A673 (cell line): ENCODE data around the gene SF3A2. TPM values are rescaled to one million over a fixed set of nuclear protein-coding genes. Genes with fewer than 3 reads are reported as not detected.

Experiments
- BruUV-seq: library from RNA; stranded (reverse); fragments of 400-500 nt; replicated peaks from 2 replicates; lab custom pipeline; 2021; lab: Mats Ljungman, UMichigan
- CTCF ChIA-PET: fragments of 300-600 bp; sonication (Branson Sonifier 250); formaldehyde crosslinking; loops from one replicate; lab custom pipeline; 2022; ENCODE audit warnings: antibody characterized with exemption; lab: Charles Lee
- POLR2A ChIA-PET: fragments of 300-600 bp; sonication (Branson Sonifier 250); formaldehyde crosslinking; loops from one replicate; lab custom pipeline; 2022; ENCODE audit warnings: antibody characterized with exemption; ENCODE audit not compliant: low non-redundant PET; lab: Charles Lee
- DNase-seq: peaks from one replicate; pipeline ENCODE4 v3.0.0-alpha.2; 2015; ENCODE audit warnings: low spot score
- H3K27ac ChIP-seq: fragments of 200-600 bp; sonication (generic); 2 replicates; pipeline ENCODE4 v1.5.1; 2016; ENCODE audit warnings: mixed run types, low read depth, mild to moderate bottlenecking, mixed read lengths, antibody characterized with exemption, low read length; ENCODE audit not compliant: poor library complexity, severe bottlenecking
- H3K27me3 ChIP-seq: fragments of 200-600 bp; sonication (generic); replicated peaks from 2 replicates; pipeline ENCODE4 v1.6.1; 2017; ENCODE audit warnings: mixed run types, low read depth, mild to moderate bottlenecking, mixed read lengths, antibody characterized with exemption, low read length; ENCODE audit not compliant: insufficient read depth, poor library complexity
- H3K36me3 ChIP-seq: fragments of 200-600 bp; sonication (generic); 2 replicates; pipeline ENCODE4 v1.6.1; 2016; ENCODE audit warnings: mixed run types, mild to moderate bottlenecking, mixed read lengths, antibody characterized with exemption, low read length; ENCODE audit not compliant: insufficient read depth, poor library complexity, severe bottlenecking
- H3K4me1 ChIP-seq: fragments of 200-600 bp; sonication (generic); 2 replicates; pipeline ENCODE4 v1.6.1; 2017; ENCODE audit warnings: mixed run types, mild to moderate bottlenecking, mixed read lengths, antibody characterized with exemption, low read length; ENCODE audit not compliant: insufficient read depth, poor library complexity, severe bottlenecking
- H3K4me3 ChIP-seq: fragments of 200-600 bp; sonication (generic); 2 replicates; pipeline ENCODE4 v1.5.1; 2016; ENCODE audit warnings: low read depth, mixed run types, mild to moderate bottlenecking, mixed read lengths, low read length; ENCODE audit not compliant: poor library complexity, severe bottlenecking
- H3K9me3 ChIP-seq: fragments of 200-600 bp; sonication (generic); 2 replicates; pipeline ENCODE4 v1.6.1; 2016; ENCODE audit warnings: mixed run types, low read depth, mild to moderate bottlenecking, mixed read lengths, antibody characterized with exemption, low read length; ENCODE audit not compliant: poor library complexity, severe bottlenecking
- EZH2 ChIP-seq: fragments of 200-600 bp; sonication (generic); IDR thresholded peaks from 2 replicates; pipeline ENCODE4 v1.6.1; 2017; ENCODE audit warnings: borderline replicate concordance, low read depth, mild to moderate bottlenecking, mixed read lengths, antibody characterized with exemption, low read length; ENCODE audit not compliant: poor library complexity, severe bottlenecking
- intact Hi-C: fragments of 100-400 bp; cut with micrococcal nuclease; formaldehyde crosslinking; loops from one replicate; pipeline ENCODE4 v1.10.0; 2022; ENCODE audit not compliant: unreplicated experiment
- microRNA-seq: library from miRNA; unstranded; fragments of <30 nt; microRNA quantifications from one replicate; pipeline ENCODE4 v1.2.0, GENCODE V29; 2021
- total RNA-seq: library from RNA; stranded (reverse); gene quantifications from 2 replicates; pipeline ENCODE4 v1.2.3, GENCODE V29; 2021
- TF ChIP-seq, protein P1 (sequence below): fragments of 300-800, 200-600 bp; sonication (generic); conservative IDR thresholded peaks from 2 replicates; pipeline ENCODE4 v1.5.1; 2017; ENCODE audit warnings: low read depth, mild to moderate bottlenecking, antibody characterized with exemption, low read length, moderate library complexity, mixed read lengths

The SF3A2 gene
- total RNA-seq, 1 experiment from 2014 or later, result 187 TPM

DNA sequence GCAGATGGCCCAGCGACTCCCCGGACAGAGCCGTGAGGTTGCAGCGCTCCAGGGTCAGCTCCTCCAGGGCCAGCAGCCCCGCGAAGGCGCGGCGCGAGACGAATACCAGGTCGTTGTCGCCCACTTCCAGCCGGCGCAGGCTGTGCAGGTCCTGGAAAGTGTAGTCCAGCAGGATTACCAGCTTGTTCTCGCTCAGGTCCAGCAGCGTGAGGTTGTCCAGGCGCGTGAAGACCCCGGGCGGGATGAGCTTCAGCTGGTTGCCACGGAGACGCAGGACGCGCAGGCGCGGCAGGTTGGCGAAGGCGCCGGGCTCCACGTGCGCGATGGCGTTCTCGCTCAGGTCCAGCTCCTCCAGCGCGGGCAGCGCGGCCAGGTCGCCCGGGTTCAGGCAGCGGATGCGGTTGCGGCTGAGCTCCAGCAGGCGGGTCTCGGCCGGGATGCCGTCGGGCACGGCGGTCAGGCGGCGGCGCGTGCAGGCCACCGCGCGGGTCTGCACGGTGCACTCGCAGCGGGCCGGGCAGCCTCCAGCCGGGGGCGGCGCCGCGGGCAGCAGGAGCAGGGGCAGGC, 54.6 kb downstream of the SF3A2 start:
- ChIA-PET CTCF (interaction anchor here (0.7 kb wide), 1 partner anchor 510 kb away, joined by 4 read pairs; no protein-coding TSS in a partner anchor), POLR2A (no interaction called here)
- BruUV-seq, result no TSS peak
- DNase-seq, result no peak
- Histone ChIP-seq H3K27me3 (peaks cover 46% of the 10 kb centered on the region), H3K27ac (no peak overlapping the region), H3K9me3 (no peaks in the 10 kb centered on the region), H3K36me3 (no peaks in the 10 kb centered on the region), H3K4me1 (peaks cover 18% of the 10 kb centered on the region), H3K4me3 (no peak overlapping the region)
- intact Hi-C loops, result no loop called here
- no peak for TF ChIP-seq EZH2
- TF ChIP-seq, protein P1, sequence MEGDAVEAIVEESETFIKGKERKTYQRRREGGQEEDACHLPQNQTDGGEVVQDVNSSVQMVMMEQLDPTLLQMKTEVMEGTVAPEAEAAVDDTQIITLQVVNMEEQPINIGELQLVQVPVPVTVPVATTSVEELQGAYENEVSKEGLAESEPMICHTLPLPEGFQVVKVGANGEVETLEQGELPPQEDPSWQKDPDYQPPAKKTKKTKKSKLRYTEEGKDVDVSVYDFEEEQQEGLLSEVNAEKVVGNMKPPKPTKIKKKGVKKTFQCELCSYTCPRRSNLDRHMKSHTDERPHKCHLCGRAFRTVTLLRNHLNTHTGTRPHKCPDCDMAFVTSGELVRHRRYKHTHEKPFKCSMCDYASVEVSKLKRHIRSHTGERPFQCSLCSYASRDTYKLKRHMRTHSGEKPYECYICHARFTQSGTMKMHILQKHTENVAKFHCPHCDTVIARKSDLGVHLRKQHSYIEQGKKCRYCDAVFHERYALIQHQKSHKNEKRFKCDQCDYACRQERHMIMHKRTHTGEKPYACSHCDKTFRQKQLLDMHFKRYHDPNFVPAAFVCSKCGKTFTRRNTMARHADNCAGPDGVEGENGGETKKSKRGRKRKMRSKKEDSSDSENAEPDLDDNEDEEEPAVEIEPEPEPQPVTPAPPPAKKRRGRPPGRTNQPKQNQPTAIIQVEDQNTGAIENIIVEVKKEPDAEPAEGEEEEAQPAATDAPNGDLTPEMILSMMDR, result no peak

DNA sequence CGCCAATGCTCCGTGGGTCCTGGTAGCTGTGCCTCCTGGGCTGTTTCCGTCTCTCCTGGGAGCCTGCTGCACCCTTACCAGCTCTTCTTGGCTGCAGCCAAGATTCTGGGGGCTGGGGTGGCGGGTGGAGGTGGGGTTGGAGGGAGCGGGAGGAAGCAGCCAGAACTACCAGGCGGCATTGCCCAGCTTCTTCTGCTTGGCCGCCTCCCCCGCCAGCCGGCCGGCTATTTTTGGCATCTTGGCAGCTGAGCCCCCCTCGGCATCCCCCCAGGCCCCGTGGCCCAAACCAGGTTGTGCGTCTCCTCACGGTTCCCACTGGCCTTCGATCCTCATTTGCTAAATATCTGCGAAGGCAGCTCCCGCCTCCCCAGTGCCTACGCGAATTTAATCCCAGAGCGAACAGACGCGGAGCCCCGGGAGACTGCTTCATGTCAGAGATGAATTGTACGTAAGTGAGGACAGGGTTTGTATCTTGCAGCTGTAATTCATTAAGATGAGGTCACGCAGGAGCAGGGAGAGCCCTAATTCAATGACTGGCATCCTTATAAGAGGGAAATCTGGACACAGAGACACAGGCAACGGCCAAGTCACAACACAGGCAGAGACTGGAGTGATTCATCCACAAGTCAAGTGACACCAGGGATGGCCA, 58.2 kb downstream of the SF3A2 start:
- no peak overlapping the region for H3K4me3 ChIP-seq
- peak; percentile 66 for DNase-seq
- no peak for TF ChIP-seq EZH2
- TF ChIP-seq, protein P1, result no peak
- ChIA-PET CTCF (interaction anchor here (0.5 to 0.6 kb wide), 3 partner anchors 74 to 274 kb away, joined by 3 to 8 read pairs (median 6); no protein-coding TSS in a partner anchor), POLR2A (interaction anchor here (0.5 to 0.7 kb wide), 3 partner anchors 45 to 455 kb away, joined by 4 to 11 read pairs (median 4); no protein-coding TSS in a partner anchor)
- peaks cover 30% of the 10 kb centered on the region for H3K27me3 ChIP-seq
- intact Hi-C loops, result no loop called here
- H3K9me3 ChIP-seq, result no peaks in the 10 kb centered on the region
- no peaks in the 10 kb centered on the region for H3K36me3 ChIP-seq
- no peak overlapping the region for H3K27ac ChIP-seq
- peaks cover 18% of the 10 kb centered on the region for H3K4me1 ChIP-seq
- no TSS peak for BruUV-seq

DNA sequence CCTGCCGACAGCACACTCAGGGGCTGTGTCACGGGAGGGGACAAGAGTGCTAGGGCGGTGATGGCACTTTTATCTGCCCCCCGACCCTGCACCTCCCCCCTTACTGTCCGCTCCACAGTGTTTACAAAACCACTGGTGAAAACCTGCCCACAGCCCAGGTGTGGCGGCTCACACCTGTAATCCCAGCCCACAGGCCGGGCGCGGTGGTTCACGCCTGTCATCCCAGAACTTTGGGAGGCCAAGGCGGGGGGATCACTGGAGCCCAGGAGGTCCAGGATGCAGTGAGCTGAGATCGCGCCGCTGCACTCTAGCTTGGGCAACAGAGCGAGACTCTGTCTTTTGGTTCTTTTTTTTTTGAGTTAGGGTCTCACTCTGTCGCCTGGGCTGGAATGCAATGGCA, 59.5 kb downstream of the SF3A2 start:
- H3K27ac ChIP-seq, result no peak overlapping the region
- ChIA-PET POLR2A (no interaction called here), CTCF (no interaction called here)
- BruUV-seq, result no TSS peak
- H3K4me3 ChIP-seq, result no peak overlapping the region
- H3K27me3 ChIP-seq, result peaks cover 17% of the 10 kb centered on the region
- intact Hi-C loops, result no loop called here
- no peak for DNase-seq
- TF ChIP-seq, protein P1, result no peak
- no peak for TF ChIP-seq EZH2
- no peaks in the 10 kb centered on the region for H3K36me3 ChIP-seq
- H3K9me3 ChIP-seq, result no peaks in the 10 kb centered on the region
- peaks cover 11% of the 10 kb centered on the region for H3K4me1 ChIP-seq

Small RNAs within 50 kb of the gene (microRNA-seq; reads per million reads assigned to microRNA genes)
- gene MIR1227 (25.9 reads per million, percentile 46 among the genes with 10 or more reads in this experiment), gene MIR4321 (not detected)

Other genes with a start within 250 kb of the SF3A2 start
- gene BTBD2, start 221.1 kb upstream of the SF3A2 start, total RNA-seq, result 91.7 and 110 TPM in 2 replicates
- 106 and 107 TPM in 2 replicates for gene MKNK2, start 185.6 kb upstream of the SF3A2 start, total RNA-seq
- 40.7 and 47.1 TPM in 2 replicates for gene MOB3A, start 140.5 kb upstream of the SF3A2 start, total RNA-seq
- gene IZUMO4, start 139.9 kb upstream of the SF3A2 start, total RNA-seq, result 1.6 and 2.5 TPM in 2 replicates
- gene AP3D1, start 85.3 kb upstream of the SF3A2 start, total RNA-seq, result 148 and 154 TPM in 2 replicates
- gene DOT1L, start 72.9 kb upstream of the SF3A2 start, total RNA-seq, result 71.2 and 78.8 TPM in 2 replicates
- gene PLEKHJ1, start 495 bp upstream of the SF3A2 start, total RNA-seq, result 73.7 and 75.9 TPM in 2 replicates
- 15.1 and 16.3 TPM in 2 replicates for gene AMH, start 12.5 kb downstream of the SF3A2 start, total RNA-seq
- gene JSRP1, start 19.6 kb downstream of the SF3A2 start, total RNA-seq, result 0.73 TPM in 1 of 2 replicates, not detected in the other
- gene PEAK3, start 45.4 kb downstream of the SF3A2 start, total RNA-seq, result not detected in 2 replicates
- not detected in 2 replicates for gene LINGO3, start 71.3 kb downstream of the SF3A2 start, total RNA-seq
- 137 and 152 TPM in 2 replicates for gene LSM7, start 91.8 kb downstream of the SF3A2 start, total RNA-seq
- gene SPPL2B, start 91.9 kb downstream of the SF3A2 start, total RNA-seq, result 86.8 and 94.2 TPM in 2 replicates
- not detected in 2 replicates for gene TMPRSS9, start 123.4 kb downstream of the SF3A2 start, total RNA-seq
- 206 and 213 TPM in 2 replicates for gene TIMM13, start 190.8 kb downstream of the SF3A2 start, total RNA-seq
- 241 and 243 TPM in 2 replicates for gene LMNB2, start 220.1 kb downstream of the SF3A2 start, total RNA-seq
- gene GADD45B, start 239.3 kb downstream of the SF3A2 start, total RNA-seq, result 12.3 and 16.4 TPM in 2 replicates